Caco-2 (cell line): ENCODE data around the gene XIRP2. TPM values are rescaled to one million over a fixed set of nuclear protein-coding genes. Genes with fewer than 3 reads are reported as not detected.
A peak's percentile ranks its signal among the peaks of the same experiment; 100 is the strongest.

ENCODE experiments used
- BruUV-seq: library from RNA; stranded (reverse); fragments of 400-500 nt; replicated peaks from 2 replicates; lab custom pipeline; 2021; lab: Mats Ljungman, UMichigan
- CTCF ChIA-PET: fragments of 300-600 bp; sonication (Branson Sonifier 250); formaldehyde crosslinking; loops from one replicate; lab custom pipeline; 2022; ENCODE audit warnings: antibody characterized with exemption; lab: Charles Lee
- POLR2A ChIA-PET: fragments of 300-600 bp; sonication (Branson Sonifier 250); formaldehyde crosslinking; loops from one replicate; lab custom pipeline; 2022; ENCODE audit warnings: antibody characterized with exemption; lab: Charles Lee
- DNase-seq, 2 experiments: peaks; one replicate each; pipeline versions ENCODE4 v3.0.0 to v3.0.0-alpha.2; 2020 to 2022
- H3K27me3 ChIP-seq: replicated peaks from 2 replicates; pipeline ENCODE4 v1.6.0; 2011; ENCODE audit warnings: low read length; ENCODE audit not compliant: control insufficient read depth, insufficient read depth
- H3K36me3 ChIP-seq: 2 replicates; pipeline ENCODE4 v1.5.1; 2011; ENCODE audit warnings: low read length; ENCODE audit not compliant: control insufficient read depth, insufficient read depth
- H3K4me1 ChIP-seq: fragments of 250-450 bp; sonication (Bioruptor Pico); 2 replicates; pipeline ENCODE4 v1.5.1; 2020; ENCODE audit warnings: mild to moderate bottlenecking
- H3K4me3 ChIP-seq: 2 replicates; pipeline ENCODE4 v1.5.1; 2011; ENCODE audit warnings: low read depth, mild to moderate bottlenecking, control low read depth, low read length
- H3K9me3 ChIP-seq: fragments of 250-450 bp; sonication (Bioruptor Pico); 2 replicates; pipeline ENCODE4 v1.5.1; 2020; ENCODE audit warnings: mild to moderate bottlenecking, moderate library complexity
- H3K27ac Mint-ChIP-seq: one replicate; pipeline ENCODE4 v1.8.0; 2022; ENCODE audit warnings: mixed read lengths; ENCODE audit not compliant: unreplicated experiment
- H3K27me3 Mint-ChIP-seq: one replicate; pipeline ENCODE4 v1.8.0; 2022; ENCODE audit warnings: mixed read lengths; ENCODE audit not compliant: insufficient read depth, unreplicated experiment
- H3K36me3 Mint-ChIP-seq: one replicate; pipeline ENCODE4 v1.8.0; 2022; ENCODE audit warnings: mild to moderate bottlenecking, mixed read lengths; ENCODE audit not compliant: insufficient read depth, unreplicated experiment
- H3K4me1 Mint-ChIP-seq: one replicate; pipeline ENCODE4 v1.8.0; 2022; ENCODE audit warnings: low read depth, mixed read lengths; ENCODE audit not compliant: unreplicated experiment
- H3K4me3 Mint-ChIP-seq: one replicate; pipeline ENCODE4 v1.8.0; 2022; ENCODE audit warnings: mild to moderate bottlenecking, moderate library complexity, mixed read lengths; ENCODE audit not compliant: unreplicated experiment
- H3K9me3 Mint-ChIP-seq: one replicate; pipeline ENCODE4 v1.8.0; 2022; ENCODE audit warnings: mixed read lengths; ENCODE audit not compliant: unreplicated experiment
- intact Hi-C: fragments of 100-400 bp; cut with micrococcal nuclease; formaldehyde crosslinking; loops from one replicate; pipeline ENCODE4 v1.10.0; 2022; ENCODE audit not compliant: unreplicated experiment
- total RNA-seq: library from RNA; stranded (reverse); gene quantifications from 2 replicates; pipeline ENCODE4 v1.2.3, GENCODE V29; 2022
- TF ChIP-seq, protein P1 (sequence below), 2 experiments: fragments of 200-600 bp in 1 of 2; IDR thresholded peaks; 1 replicate in 1 of 2; 2 replicates in 1 of 2; pipeline versions ENCODE4 v1.5.1 to v1.8.0; 2011 to 2022; ENCODE audit warnings: antibody characterized with exemption in 1 of 2, control low read depth in 1 of 2, inconsistent platforms in 1 of 2, low read depth in 1 of 2, low read length in 1 of 2, mild to moderate bottlenecking in 1 of 2, moderate library complexity in 1 of 2; ENCODE audit not compliant: insufficient read depth in 1 of 2, severe bottlenecking in 1 of 2, unreplicated experiment in 1 of 2

The XIRP2 gene
- total RNA-seq, 1 experiment from 2014 or later = not detected

DNA sequence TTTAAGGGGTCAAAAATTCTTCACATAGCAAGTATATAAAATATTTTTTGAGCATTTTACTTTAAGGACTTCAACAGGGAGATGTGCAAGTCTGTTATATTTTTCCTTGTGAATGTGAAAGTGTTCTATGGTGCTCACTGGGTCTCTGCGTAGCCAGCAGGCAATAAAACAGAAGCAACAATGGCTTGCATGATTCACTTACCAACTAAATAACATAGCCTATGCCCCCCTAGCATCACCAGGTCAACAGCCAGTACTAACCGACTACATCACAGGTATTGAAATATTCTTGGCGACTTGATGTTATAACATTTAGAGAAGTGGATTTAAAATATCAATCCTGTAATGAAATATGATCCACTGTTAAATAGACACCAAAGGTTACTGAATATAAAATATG lies 398.9 kb downstream of the XIRP2 start:
- Mint-ChIP-seq H3K4me1 (no peaks in the 10 kb centered on the region), H3K27ac (no peak overlapping the region), H3K9me3 (no peaks in the 10 kb centered on the region), H3K4me3 (no peak overlapping the region), H3K36me3 (no peaks in the 10 kb centered on the region), H3K27me3 (peaks cover 15% of the 10 kb centered on the region)
- CTCF ChIA-PET = no interaction called here
- TF ChIP-seq, protein P1, sequence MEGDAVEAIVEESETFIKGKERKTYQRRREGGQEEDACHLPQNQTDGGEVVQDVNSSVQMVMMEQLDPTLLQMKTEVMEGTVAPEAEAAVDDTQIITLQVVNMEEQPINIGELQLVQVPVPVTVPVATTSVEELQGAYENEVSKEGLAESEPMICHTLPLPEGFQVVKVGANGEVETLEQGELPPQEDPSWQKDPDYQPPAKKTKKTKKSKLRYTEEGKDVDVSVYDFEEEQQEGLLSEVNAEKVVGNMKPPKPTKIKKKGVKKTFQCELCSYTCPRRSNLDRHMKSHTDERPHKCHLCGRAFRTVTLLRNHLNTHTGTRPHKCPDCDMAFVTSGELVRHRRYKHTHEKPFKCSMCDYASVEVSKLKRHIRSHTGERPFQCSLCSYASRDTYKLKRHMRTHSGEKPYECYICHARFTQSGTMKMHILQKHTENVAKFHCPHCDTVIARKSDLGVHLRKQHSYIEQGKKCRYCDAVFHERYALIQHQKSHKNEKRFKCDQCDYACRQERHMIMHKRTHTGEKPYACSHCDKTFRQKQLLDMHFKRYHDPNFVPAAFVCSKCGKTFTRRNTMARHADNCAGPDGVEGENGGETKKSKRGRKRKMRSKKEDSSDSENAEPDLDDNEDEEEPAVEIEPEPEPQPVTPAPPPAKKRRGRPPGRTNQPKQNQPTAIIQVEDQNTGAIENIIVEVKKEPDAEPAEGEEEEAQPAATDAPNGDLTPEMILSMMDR (IDR thresholded peaks at IDR 0.05; ENCODE audit: insufficient read depth in 1 of 2, low read depth in 1 of 2, low read length in 1 of 2, severe bottlenecking in 1 of 2, unreplicated experiment in 1 of 2) = no peak
- BruUV-seq = no TSS peak
- H3K27me3 ChIP-seq = no peaks in the 10 kb centered on the region
- H3K4me3 ChIP-seq = no peak overlapping the region
- H3K36me3 ChIP-seq = no peaks in the 10 kb centered on the region
- no peaks in the 10 kb centered on the region for H3K4me1 ChIP-seq
- intact Hi-C loops = no loop called here
- POLR2A ChIA-PET = no interaction called here
- no peaks in the 10 kb centered on the region for H3K9me3 ChIP-seq
- DNase-seq = no peak

DNA sequence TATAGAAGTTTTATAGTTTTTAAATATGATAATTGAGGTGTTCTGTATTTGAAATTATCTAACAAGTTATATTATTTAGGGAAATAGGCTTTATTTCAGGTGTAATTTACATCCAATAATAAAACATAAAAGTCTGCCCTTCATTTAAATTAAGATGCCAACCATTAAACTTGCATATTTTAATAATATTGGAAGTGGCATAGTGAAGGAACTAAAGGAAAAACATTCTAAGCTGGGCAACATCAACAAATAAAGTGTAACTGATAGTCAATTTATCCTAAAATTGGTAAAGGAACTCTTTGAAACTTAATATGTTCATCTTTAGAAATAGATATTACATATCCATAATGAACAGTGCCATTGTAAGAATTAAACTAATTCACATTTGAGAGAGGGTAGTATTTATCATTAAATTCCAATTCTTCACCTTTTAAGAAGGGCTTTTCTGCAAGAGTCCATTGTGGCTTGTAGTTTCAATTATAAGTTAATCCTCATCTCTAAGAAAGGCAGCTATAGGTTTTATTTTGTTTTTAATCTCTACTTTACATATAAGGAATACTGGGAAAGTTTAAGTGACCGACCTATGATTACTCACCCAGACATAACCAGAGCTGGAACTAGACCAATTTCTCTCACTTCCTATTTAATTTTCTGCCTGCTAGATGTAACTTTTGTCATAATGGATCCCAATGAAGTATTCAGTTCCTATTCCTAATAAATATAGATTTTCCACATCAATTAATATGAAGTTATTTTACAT lies 401.6 kb downstream of the XIRP2 start:
- H3K27me3 ChIP-seq = peaks cover 1% of the 10 kb centered on the region; the same call in 1 of the 2 replicates
- Mint-ChIP-seq H3K27ac (no peak overlapping the region), H3K4me3 (no peak overlapping the region), H3K36me3 (no peaks in the 10 kb centered on the region), H3K27me3 (peaks cover 23% of the 10 kb centered on the region), H3K4me1 (peaks cover 7% of the 10 kb centered on the region), H3K9me3 (no peaks in the 10 kb centered on the region)
- H3K4me1 ChIP-seq = peaks cover 5% of the 10 kb centered on the region; the same call in 1 of the 2 replicates
- H3K9me3 ChIP-seq = no peaks in the 10 kb centered on the region
- ChIA-PET CTCF (no interaction called here), POLR2A (no interaction called here)
- TF ChIP-seq, protein P1 (IDR thresholded peaks at IDR 0.05; ENCODE audit: insufficient read depth in 1 of 2, low read depth in 1 of 2, low read length in 1 of 2, severe bottlenecking in 1 of 2, unreplicated experiment in 1 of 2) = no peak
- BruUV-seq = no TSS peak
- no peak for DNase-seq
- H3K4me3 ChIP-seq = no peak overlapping the region
- intact Hi-C loops = no loop called here
- H3K36me3 ChIP-seq = no peaks in the 10 kb centered on the region

DNA sequence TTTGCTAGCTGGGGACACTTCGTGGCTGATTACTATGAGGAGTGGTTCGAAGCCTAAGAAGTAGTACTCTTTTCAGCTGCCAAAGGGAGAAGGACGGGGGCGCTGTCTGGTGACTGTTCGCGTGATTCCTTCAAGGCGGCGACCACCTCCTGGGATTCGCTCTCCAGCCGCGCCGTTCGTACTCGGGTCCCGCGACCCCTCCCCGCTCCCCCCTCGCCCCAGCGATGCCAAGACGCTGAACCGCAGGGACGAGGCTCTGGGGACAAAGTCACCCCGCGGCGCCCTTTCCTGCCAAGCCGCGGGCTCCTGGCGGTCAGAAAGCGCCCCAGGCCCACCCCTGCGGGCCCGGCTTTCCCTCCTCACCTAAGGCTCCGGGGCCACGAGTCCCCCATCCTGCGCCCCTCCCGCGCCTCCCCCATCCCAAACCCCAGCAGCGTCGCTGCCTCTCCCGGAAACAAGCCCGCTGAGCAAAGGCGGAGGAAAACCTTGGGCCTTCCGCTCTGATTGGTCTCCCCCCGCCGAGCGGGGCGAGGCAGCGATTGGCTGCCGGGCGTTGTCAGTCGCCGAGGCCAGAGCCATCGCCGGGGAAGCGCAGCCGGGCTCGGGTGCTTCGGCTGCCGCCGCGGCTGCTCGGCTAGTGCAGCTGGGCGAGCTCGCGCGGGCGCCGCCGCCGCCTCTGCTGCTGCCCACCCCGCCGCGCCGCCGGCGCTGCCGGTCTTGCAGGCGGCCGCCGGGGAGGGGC lies 404.3 kb downstream of the XIRP2 start, which contains the start of gene B3GALT1:
TSS of gene B3GALT1 (plus strand) at position 572 of the 742 bp plus-strand sequence.
- ChIA-PET CTCF (no interaction called here), POLR2A (no interaction called here)
- H3K27me3 Mint-ChIP-seq = peaks cover 32% of the 10 kb centered on the region
- DNase-seq = peak; percentile 82 to 88
- H3K9me3 Mint-ChIP-seq = no peaks in the 10 kb centered on the region
- no TSS peak for BruUV-seq
- Histone ChIP-seq H3K27me3 (peaks cover 1% of the 10 kb centered on the region; the same call in 1 of the 2 replicates), H3K36me3 (no peaks in the 10 kb centered on the region), H3K9me3 (no peaks in the 10 kb centered on the region), H3K4me1 (peaks cover 5% of the 10 kb centered on the region; the same call in 1 of the 2 replicates), H3K4me3 (peak within 1 kb of the TSS; percentile 66)
- intact Hi-C loops = loop anchor here (2.0 kb wide), 2 partner anchors 146 to 826 kb away; no protein-coding TSS in a partner anchor
- no peak within 1 kb of the TSS for H3K27ac Mint-ChIP-seq
- TF ChIP-seq, protein P1 (IDR thresholded peaks at IDR 0.05; ENCODE audit: insufficient read depth in 1 of 2, low read depth in 1 of 2, low read length in 1 of 2, severe bottlenecking in 1 of 2, unreplicated experiment in 1 of 2) = peak; percentile 47 to 52
- no peaks in the 10 kb centered on the region for H3K36me3 Mint-ChIP-seq
- H3K4me1 Mint-ChIP-seq = peaks cover 7% of the 10 kb centered on the region
- H3K4me3 Mint-ChIP-seq = peak within 1 kb of the TSS; percentile 76
